GM23338 (cell line): ENCODE data around the gene OGT. TPM values are rescaled to one million over a fixed set of nuclear protein-coding genes. Genes with fewer than 3 reads are reported as not detected.

Experiments
- ATAC-seq: fragments of 200-7000 bp; cut with Tn5 transposase; 3 replicates; pipeline ENCODE4 v1.9.1; 2020
- DNase-seq: peaks from one replicate; pipeline ENCODE4 v3.0.0-alpha.2; 2015; ENCODE audit warnings: low spot score
- H2AFZ ChIP-seq: fragments of 200-600 bp; sonication (generic); 2 replicates; pipeline ENCODE4 v1.8.0; 2016; ENCODE audit warnings: antibody characterized with exemption, mild to moderate bottlenecking, moderate library complexity
- H3F3A ChIP-seq: fragments of 200-600 bp; sonication (generic); replicated peaks from 2 replicates; pipeline ENCODE4 v1.8.0; 2017; ENCODE audit warnings: antibody characterized with exemption, mixed run types, low read depth
- H3K27ac ChIP-seq: fragments of 200-600 bp; sonication (generic); 2 replicates; pipeline ENCODE4 v1.6.1; 2016; ENCODE audit warnings: low read depth
- H3K27me3 ChIP-seq: fragments of 200-600 bp; sonication (generic); 2 replicates; pipeline ENCODE4 v1.8.0; 2016; ENCODE audit warnings: mild to moderate bottlenecking, mixed run types, moderate library complexity; ENCODE audit not compliant: insufficient read depth
- H3K36me3 ChIP-seq: fragments of 200-600 bp; sonication (generic); 2 replicates; pipeline ENCODE4 v1.8.0; 2016; ENCODE audit warnings: mild to moderate bottlenecking; ENCODE audit not compliant: insufficient read depth
- H3K4me1 ChIP-seq: fragments of 200-600 bp; sonication (generic); 2 replicates; pipeline ENCODE4 v1.8.0; 2016; ENCODE audit warnings: mild to moderate bottlenecking, moderate library complexity; ENCODE audit not compliant: insufficient read depth
- H3K4me2 ChIP-seq: fragments of 200-600 bp; sonication (generic); 2 replicates; pipeline ENCODE4 v1.7.1; 2017; ENCODE audit warnings: mixed run types
- H3K4me3 ChIP-seq: fragments of 200-600 bp; sonication (generic); 2 replicates; pipeline ENCODE4 v1.6.1; 2016; ENCODE audit warnings: mixed run types
- H3K79me2 ChIP-seq: fragments of 200-600 bp; sonication (generic); replicated peaks from 2 replicates; pipeline ENCODE4 v1.8.0; 2017; ENCODE audit warnings: mild to moderate bottlenecking; ENCODE audit not compliant: insufficient read depth
- H3K9me2 ChIP-seq: fragments of 200-600 bp; sonication (generic); 2 replicates; pipeline ENCODE4 v1.8.0; 2017; ENCODE audit not compliant: insufficient read depth
- H4K20me1 ChIP-seq: fragments of 200-600 bp; sonication (generic); replicated peaks from 2 replicates; pipeline ENCODE4 v1.8.0; 2017; ENCODE audit warnings: mild to moderate bottlenecking; ENCODE audit not compliant: insufficient read depth
- H3K27ac Mint-ChIP-seq: 2 replicates; pipeline ENCODE4 v1.8.0; 2020; ENCODE audit warnings: inconsistent platforms, mild to moderate bottlenecking, moderate library complexity, mixed read lengths
- H3K27me3 Mint-ChIP-seq: 3 replicates; pipeline ENCODE4 v1.8.0; 2022; ENCODE audit warnings: low read depth, mild to moderate bottlenecking, moderate library complexity, mixed read lengths, inconsistent platforms; ENCODE audit not compliant: insufficient read depth, poor library complexity
- H3K36me3 Mint-ChIP-seq: 3 replicates; pipeline ENCODE4 v1.8.0; 2021; ENCODE audit warnings: low read depth, mild to moderate bottlenecking, inconsistent platforms, moderate library complexity, mixed read lengths
- H3K4me1 Mint-ChIP-seq: 3 replicates; pipeline ENCODE4 v1.8.0; 2020; ENCODE audit warnings: mild to moderate bottlenecking, inconsistent platforms, mixed read lengths
- H3K4me3 Mint-ChIP-seq: 3 replicates; pipeline ENCODE4 v1.8.0; 2021; ENCODE audit warnings: moderate library complexity, mild to moderate bottlenecking, inconsistent platforms, mixed read lengths
- H3K9me3 Mint-ChIP-seq: 3 replicates; pipeline ENCODE4 v1.8.0; 2020; ENCODE audit warnings: moderate library complexity, mild to moderate bottlenecking, inconsistent platforms, mixed read lengths
- CREB1 ChIP-seq: fragments of 250-450 bp; sonication (Bioruptor Pico); IDR thresholded peaks from 2 replicates; pipeline ENCODE4 v1.5.0; 2020; ENCODE audit warnings: low read depth, mild to moderate bottlenecking, moderate library complexity
- CTCF ChIP-seq, 2 experiments: fragments of 200-600 bp in 1 of 2; sonication (generic) in 1 of 2; conservative IDR thresholded peaks; 2 replicates each; pipeline versions ENCODE4 v1.5.1 to v1.6.1; 2016 to 2017; ENCODE audit warnings: antibody characterized with exemption in 2 of 2, low read depth in 2 of 2, mild to moderate bottlenecking in 2 of 2, moderate library complexity in 1 of 2
- EZH2 ChIP-seq: fragments of 200-600 bp; sonication (generic); IDR thresholded peaks from one replicate; pipeline ENCODE4 v1.8.0; 2017; ENCODE audit warnings: antibody characterized with exemption, mild to moderate bottlenecking, low read depth; ENCODE audit not compliant: unreplicated experiment
- JUNB ChIP-seq: IDR thresholded peaks from one replicate; pipeline ENCODE4 v1.6.1; 2016; ENCODE audit warnings: antibody characterized with exemption; ENCODE audit not compliant: unreplicated experiment
- NANOG ChIP-seq: IDR thresholded peaks from 2 replicates; pipeline ENCODE4 v1.6.1; 2016; ENCODE audit warnings: antibody characterized with exemption, borderline replicate concordance
- POLR2AphosphoS5 ChIP-seq: IDR thresholded peaks from 2 replicates; pipeline ENCODE4 v1.6.1; 2016; ENCODE audit warnings: antibody characterized with exemption, low read depth
- STAT1 ChIP-seq: IDR thresholded peaks from one replicate; pipeline ENCODE4 v1.6.1; 2016; ENCODE audit warnings: antibody characterized with exemption; ENCODE audit not compliant: unreplicated experiment
- ZNF114 ChIP-seq: fragments of 250-450 bp; sonication (Bioruptor Pico); IDR thresholded peaks from 2 replicates; pipeline ENCODE4 v1.5.0; 2020; ENCODE audit warnings: mild to moderate bottlenecking, moderate library complexity
- ZNF331 ChIP-seq: fragments of 250-450 bp; sonication (Bioruptor Pico); IDR thresholded peaks from 2 replicates; pipeline ENCODE4 v1.5.0; 2020; ENCODE audit warnings: low read depth, mild to moderate bottlenecking, moderate library complexity
- ZNF462 ChIP-seq: fragments of 250-450 bp; sonication (Bioruptor Pico); IDR thresholded peaks from 2 replicates; pipeline ENCODE4 v1.5.0; 2020; ENCODE audit warnings: mild to moderate bottlenecking, moderate library complexity
- polyA plus RNA-seq: library from polyadenylated mRNA; unstranded; fragments of >200 nt; fragmentation: Nextera tagmentation; extraction: Ambion mirVana; gene quantifications from 2 replicates; pipeline ENCODE4 v1.2.1, GENCODE V29; 2016
- total RNA-seq: library from RNA; depleted of rRNA; stranded (reverse); fragments of >200 nt; shearing (Covaris generic); gene quantifications from 2 replicates; pipeline ENCODE4 v1.2.3, GENCODE V29; 2014
- TF ChIP-seq, protein P1 (sequence below): IDR thresholded peaks from 2 replicates; pipeline ENCODE4 v1.6.1; 2016; ENCODE audit warnings: antibody characterized with exemption
- TF ChIP-seq, protein P2 (sequence below): IDR thresholded peaks from one replicate; pipeline ENCODE4 v1.6.1; 2018; ENCODE audit warnings: antibody characterized with exemption; ENCODE audit not compliant: unreplicated experiment

The OGT gene
- total and polyA plus RNA-seq, 2 experiments from 2014 or later = 43.3 to 163 TPM

DNA sequence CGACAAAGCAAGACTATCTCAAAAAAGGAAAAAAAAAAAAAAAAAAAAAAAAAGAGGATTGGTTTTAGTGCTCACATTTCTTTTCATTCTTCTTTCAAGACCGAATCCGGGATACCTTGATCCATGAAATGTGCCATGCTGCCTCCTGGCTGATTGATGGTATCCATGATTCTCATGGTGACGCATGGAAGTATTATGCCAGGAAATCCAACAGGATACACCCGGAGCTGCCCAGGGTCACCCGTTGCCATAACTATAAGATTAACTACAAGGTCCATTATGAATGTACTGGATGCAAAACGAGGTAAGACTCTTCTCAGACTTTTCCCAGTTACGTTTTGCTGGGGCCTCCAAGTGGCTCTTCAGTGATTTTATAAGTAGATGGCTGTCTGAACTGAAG, 79.4 kb downstream of the OGT start (continued):
- TF ChIP-seq ZNF462 (CRISPR knock-in tag) = no peak

GRCh38 chrX:71615056-71615455, 82.2 kb downstream of the OGT start:
- H3K27me3 ChIP-seq = no peaks in the 10 kb centered on the region
- Mint-ChIP-seq H3K9me3 (no peaks in the 10 kb centered on the region; the same call in 2 of the 3 replicates), H3K4me1 (no peaks in the 10 kb centered on the region), H3K27me3 (peaks cover 2% of the 10 kb centered on the region), H3K36me3 (peaks cover 23% of the 10 kb centered on the region), H3K4me3 (no peak overlapping the region), H3K27ac (no peak overlapping the region)
- H4K20me1 ChIP-seq = no peaks in the 10 kb centered on the region
- no peak for DNase-seq
- H3K36me3 ChIP-seq = no peaks in the 10 kb centered on the region
- no peaks in the 10 kb centered on the region for H3K79me2 ChIP-seq
- H3K4me1 ChIP-seq = no peaks in the 10 kb centered on the region
- no peaks in the 10 kb centered on the region for H3K9me2 ChIP-seq
- ATAC-seq = no peak
- H2AFZ ChIP-seq = no peak overlapping the region
- H3F3A ChIP-seq = no peaks in the 10 kb centered on the region
- H3K4me2 ChIP-seq = no peak overlapping the region
- no peak overlapping the region for H3K27ac ChIP-seq
- H3K4me3 ChIP-seq = no peak overlapping the region
- TF ChIP-seq POLR2AphosphoS5 (no peak), ZNF114 (no peak), CTCF (conservative IDR thresholded peaks at IDR 0.05; ENCODE audit: low read depth in 2 of 2) (no peak), CREB1 (CRISPR knock-in tag) (no peak), ZNF331 (CRISPR knock-in tag) (no peak), STAT1 (no peak), NANOG (no peak), EZH2 (no peak), JUNB (no peak)
- TF ChIP-seq, protein P1, sequence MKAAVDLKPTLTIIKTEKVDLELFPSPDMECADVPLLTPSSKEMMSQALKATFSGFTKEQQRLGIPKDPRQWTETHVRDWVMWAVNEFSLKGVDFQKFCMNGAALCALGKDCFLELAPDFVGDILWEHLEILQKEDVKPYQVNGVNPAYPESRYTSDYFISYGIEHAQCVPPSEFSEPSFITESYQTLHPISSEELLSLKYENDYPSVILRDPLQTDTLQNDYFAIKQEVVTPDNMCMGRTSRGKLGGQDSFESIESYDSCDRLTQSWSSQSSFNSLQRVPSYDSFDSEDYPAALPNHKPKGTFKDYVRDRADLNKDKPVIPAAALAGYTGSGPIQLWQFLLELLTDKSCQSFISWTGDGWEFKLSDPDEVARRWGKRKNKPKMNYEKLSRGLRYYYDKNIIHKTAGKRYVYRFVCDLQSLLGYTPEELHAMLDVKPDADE = no peak
- TF ChIP-seq, protein P2, sequence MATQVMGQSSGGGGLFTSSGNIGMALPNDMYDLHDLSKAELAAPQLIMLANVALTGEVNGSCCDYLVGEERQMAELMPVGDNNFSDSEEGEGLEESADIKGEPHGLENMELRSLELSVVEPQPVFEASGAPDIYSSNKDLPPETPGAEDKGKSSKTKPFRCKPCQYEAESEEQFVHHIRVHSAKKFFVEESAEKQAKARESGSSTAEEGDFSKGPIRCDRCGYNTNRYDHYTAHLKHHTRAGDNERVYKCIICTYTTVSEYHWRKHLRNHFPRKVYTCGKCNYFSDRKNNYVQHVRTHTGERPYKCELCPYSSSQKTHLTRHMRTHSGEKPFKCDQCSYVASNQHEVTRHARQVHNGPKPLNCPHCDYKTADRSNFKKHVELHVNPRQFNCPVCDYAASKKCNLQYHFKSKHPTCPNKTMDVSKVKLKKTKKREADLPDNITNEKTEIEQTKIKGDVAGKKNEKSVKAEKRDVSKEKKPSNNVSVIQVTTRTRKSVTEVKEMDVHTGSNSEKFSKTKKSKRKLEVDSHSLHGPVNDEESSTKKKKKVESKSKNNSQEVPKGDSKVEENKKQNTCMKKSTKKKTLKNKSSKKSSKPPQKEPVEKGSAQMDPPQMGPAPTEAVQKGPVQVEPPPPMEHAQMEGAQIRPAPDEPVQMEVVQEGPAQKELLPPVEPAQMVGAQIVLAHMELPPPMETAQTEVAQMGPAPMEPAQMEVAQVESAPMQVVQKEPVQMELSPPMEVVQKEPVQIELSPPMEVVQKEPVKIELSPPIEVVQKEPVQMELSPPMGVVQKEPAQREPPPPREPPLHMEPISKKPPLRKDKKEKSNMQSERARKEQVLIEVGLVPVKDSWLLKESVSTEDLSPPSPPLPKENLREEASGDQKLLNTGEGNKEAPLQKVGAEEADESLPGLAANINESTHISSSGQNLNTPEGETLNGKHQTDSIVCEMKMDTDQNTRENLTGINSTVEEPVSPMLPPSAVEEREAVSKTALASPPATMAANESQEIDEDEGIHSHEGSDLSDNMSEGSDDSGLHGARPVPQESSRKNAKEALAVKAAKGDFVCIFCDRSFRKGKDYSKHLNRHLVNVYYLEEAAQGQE = no peak
